ENCODE data around the gene CACNA1H.
"Not testable (repeated sequence)": the region's sequence is repeated elsewhere in the genome, so short reads cannot be mapped to it uniquely, and the experiment has no call there.

The CACNA1H gene

GRCh38 chr16:1193825-1194581 lies 41.1 kb downstream of the CACNA1H start:
- DNase-seq (ENCODE audit: low spot score), result no peak

GRCh38 chr16:1194665-1195392 lies 41.9 kb downstream of the CACNA1H start:
- DNase-seq (ENCODE audit: low spot score), result no peak

- DNase-seq (ENCODE audit: low spot score), result no peak
These were observed 42.4 kb downstream of the CACNA1H start for GRCh38 chr16:1195393-1195666.

GRCh38 chr16:1196494-1196893 lies 43.6 kb downstream of the CACNA1H start:
- no peak for DNase-seq (ENCODE audit: low spot score)

DNA sequence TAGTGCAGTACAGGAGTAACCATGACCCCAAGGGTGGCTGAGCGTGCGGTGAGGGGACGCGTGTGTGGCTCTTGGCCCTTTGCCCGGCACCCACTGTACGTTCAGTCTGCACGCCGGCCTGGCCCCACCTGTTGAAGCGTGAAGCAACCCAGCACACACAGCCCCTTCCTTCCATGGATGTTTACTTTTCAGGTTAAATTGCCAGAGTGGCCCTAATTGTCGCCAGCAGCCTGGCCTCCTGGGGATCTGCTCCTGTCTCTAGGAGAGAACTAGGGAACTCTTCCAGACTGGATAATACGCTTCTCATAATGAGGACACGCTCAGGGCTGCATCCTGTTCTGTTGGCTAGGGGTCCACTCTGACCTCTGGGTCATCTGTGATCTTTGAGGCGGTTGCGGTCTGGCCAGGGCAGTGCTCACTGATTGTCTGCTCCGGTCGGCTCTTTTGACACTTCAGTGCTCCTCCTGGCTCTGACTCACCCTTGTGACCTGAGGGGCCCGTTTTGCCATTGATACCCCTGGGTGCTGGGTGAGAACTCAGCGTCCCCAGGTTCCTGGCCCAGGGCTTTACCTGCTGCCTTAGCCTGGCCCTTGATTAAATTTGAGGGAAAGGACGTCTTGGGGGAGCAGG lies 44.4 kb downstream of the CACNA1H start:
- DNase-seq (ENCODE audit: low spot score), result no peak

DNA sequence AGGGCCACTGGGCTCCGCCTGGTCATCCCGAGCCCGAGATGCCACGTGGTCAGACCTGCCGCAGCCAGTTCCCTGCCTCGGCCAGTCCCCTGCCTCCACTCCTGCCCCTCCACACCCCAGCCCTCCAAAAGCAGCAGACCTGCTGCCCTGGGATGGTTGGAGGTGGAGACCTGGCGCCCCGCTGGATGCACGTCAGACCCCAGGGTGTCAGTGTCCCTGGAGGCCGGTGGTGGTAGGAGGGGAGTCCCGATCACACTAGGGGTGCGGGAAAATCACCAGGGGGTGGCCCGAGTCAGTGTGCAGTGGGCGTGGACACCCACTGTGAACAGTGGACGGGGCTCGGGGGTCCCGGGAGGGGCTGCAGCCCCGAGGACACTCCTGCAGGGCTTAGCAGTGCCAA lies 45.3 kb downstream of the CACNA1H start:
- no peak for DNase-seq (ENCODE audit: low spot score)

DNA sequence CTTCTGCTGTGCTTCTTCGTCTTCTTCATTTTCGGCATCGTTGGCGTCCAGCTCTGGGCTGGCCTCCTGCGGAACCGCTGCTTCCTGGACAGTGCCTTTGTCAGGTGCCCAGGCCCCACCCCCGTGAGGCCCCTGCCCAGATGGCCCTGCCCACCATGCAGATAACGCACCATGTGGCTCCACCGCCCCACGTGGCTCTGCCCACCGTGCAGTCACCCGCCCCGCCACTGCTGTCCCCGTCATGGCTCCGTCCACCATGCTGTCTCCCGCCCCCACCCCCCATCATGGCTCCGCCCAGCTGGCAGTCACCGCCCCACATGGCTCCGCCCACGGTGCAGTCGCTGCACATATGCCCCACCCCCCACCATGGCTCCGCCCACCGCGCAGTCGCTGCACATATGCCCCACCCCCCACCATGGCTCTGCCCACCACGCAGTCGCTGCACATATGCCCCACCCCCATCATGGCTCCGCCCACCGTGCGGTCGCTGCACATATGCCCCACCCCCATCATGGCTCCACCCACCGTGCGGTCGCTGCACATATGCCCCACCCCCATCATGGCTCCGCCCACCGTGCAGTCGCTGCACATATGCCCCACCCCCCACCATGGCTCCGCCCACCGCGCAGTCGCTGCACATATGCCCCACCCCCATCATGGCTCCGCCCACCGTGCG lies 45.9 kb downstream of the CACNA1H start:
- DNase-seq (ENCODE audit: low spot score), result not testable (repeated sequence)

- DNase-seq (ENCODE audit: low spot score), result no peak
These were observed 46.6 kb downstream of the CACNA1H start for GRCh38 chr16:1199347-1200013.

GRCh38 chr16:1200014-1200627 lies 47.2 kb downstream of the CACNA1H start:
- no peak for DNase-seq (ENCODE audit: low spot score)

GRCh38 chr16:1201444-1201843 lies 48.5 kb downstream of the CACNA1H start:
- no peak for DNase-seq (ENCODE audit: low spot score)

DNA sequence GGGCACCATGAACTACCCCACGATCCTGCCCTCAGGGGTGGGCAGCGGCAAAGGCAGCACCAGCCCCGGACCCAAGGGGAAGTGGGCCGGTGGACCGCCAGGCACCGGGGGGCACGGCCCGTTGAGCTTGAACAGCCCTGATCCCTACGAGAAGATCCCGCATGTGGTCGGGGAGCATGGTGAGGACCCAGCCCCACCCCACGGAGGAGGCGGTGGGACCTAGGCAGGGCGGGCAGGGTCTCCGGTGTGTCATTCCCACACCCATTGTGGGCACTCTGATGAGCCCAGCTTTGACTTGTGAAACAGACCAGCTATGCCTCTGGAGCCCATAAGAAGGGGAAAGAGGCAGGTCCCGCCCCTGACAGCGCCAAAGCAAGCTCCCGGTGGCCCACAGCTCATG lies 49.4 kb downstream of the CACNA1H start:
- DNase-seq (ENCODE audit: low spot score), result no peak

GRCh38 chr16:1204933-1205332 lies 52.0 kb downstream of the CACNA1H start:
- no peak for DNase-seq (ENCODE audit: low spot score)

GRCh38 chr16:1206326-1206725 lies 53.4 kb downstream of the CACNA1H start:
- no peak for DNase-seq (ENCODE audit: low spot score)

- DNase-seq (ENCODE audit: low spot score), result no peak
These were observed 53.9 kb downstream of the CACNA1H start for GRCh38 chr16:1206786-1207185.

- DNase-seq (ENCODE audit: low spot score), result no peak
These were observed 55.4 kb downstream of the CACNA1H start for GRCh38 chr16:1208239-1208830.

DNA sequence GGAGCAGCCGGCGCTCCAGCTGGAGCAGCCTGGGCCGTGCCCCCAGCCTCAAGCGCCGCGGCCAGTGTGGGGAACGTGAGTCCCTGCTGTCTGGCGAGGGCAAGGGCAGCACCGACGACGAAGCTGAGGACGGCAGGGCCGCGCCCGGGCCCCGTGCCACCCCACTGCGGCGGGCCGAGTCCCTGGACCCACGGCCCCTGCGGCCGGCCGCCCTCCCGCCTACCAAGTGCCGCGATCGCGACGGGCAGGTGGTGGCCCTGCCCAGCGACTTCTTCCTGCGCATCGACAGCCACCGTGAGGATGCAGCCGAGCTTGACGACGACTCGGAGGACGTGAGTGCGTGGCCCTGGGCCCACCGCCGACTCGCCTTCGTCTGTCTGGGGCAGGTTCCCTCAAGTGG lies 56.2 kb downstream of the CACNA1H start:
- no peak for DNase-seq (ENCODE audit: low spot score)

DNA sequence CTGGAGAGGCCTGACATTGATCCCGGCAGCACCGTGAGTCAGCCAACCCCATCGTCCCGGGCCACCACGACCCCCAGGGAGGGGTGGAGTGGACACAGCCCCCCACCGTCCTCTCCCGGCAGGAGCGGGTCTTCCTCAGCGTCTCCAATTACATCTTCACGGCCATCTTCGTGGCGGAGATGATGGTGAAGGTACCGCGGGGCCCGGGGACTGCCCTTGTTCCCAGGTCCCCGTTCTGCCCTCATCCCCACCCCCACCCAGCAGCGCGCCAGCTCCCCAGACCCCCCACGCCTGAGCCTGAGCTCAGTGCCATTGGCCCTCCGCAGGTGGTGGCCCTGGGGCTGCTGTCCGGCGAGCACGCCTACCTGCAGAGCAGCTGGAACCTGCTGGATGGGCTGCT lies 57.6 kb downstream of the CACNA1H start:
- no peak for DNase-seq (ENCODE audit: low spot score)

DNA sequence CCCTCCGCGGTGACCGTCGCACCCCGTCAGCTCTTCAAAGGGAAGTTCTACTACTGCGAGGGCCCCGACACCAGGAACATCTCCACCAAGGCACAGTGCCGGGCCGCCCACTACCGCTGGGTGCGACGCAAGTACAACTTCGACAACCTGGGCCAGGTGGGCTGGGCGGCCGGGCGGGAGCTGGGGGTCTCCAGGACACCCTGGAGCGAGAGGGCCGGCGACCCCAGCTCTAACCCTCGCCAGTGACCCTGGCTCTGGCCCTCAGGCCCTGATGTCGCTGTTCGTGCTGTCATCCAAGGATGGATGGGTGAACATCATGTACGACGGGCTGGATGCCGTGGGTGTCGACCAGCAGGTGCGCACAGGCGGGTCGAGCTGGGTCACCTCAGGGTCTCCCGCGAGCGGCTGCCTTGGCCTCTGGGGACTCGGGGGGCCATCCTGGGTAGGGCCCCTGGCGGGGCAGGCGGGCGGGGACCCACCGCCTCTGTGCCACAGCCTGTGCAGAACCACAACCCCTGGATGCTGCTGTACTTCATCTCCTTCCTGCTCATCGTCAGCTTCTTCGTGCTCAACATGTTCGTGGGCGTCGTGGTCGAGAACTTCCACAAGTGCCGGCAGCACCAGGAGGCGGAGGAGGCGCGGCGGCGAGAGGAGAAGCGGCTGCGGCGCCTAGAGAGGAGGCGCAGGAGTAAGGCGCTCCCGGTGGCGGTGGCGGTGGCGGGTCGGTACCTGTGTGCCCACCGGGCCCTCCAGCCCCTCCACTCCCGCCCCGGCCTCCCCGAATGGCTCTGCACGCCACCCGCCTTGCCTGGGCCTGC lies 58.8 kb downstream of the CACNA1H start:
- no peak for DNase-seq (ENCODE audit: low spot score)

- DNase-seq (ENCODE audit: low spot score), result no peak
These were observed 59.8 kb downstream of the CACNA1H start for GRCh38 chr16:1212616-1213194.

DNA sequence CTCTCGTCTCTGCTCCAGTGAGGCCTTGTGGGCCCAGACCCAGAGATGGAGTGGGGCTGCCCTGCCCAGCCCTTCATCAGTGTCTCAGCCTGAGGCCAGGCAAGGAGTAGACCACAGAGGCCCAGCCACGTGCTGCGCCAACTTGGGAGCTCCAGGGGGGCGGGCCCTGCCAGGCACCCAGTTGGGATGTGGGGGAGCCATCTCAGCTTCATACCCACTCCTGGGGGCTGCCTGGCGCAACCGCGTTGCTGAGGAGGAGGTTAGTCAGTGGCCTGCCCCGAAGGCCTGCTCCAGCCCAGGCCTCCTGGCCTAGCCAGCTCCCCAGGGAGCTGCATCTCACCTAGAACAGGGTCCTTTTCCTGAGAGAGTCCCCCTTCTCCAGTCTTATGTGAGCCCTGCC lies 60.3 kb downstream of the CACNA1H start:
- DNase-seq (ENCODE audit: low spot score), result no peak

Measured in pons (tissue), 1 donor.